ENCODE results near the gene PIP5KL1.
"Not testable (repeated sequence)": the region's sequence is repeated elsewhere in the genome, so short reads cannot be mapped to it uniquely, and the experiment has no call there.

The PIP5KL1 gene

GRCh38 chr9:127884427-127884911 is 46.1 kb downstream of the PIP5KL1 start:
- Histone ChIP-seq H3K4me2 (ENCODE audit: low read length) (peak overlapping the region; percentile 1; the same call in 1 of the 2 replicates), H3K79me2 (ENCODE audit: insufficient read depth, low read length) (no peaks in the 10 kb centered on the region), H3K27ac (ENCODE audit: low read depth, low read length, poor library complexity, severe bottlenecking) (peak overlapping the region; percentile 68), H3K4me3 (ENCODE audit: low read depth, low read length, poor library complexity, severe bottlenecking) (no peak overlapping the region), H3K36me3 (ENCODE audit: insufficient read depth, low read length) (peaks cover 26% of the 10 kb centered on the region), H3K4me1 (ENCODE audit: insufficient read depth, low read length, severe bottlenecking) (peaks cover 34% of the 10 kb centered on the region), H3K9me3 (ENCODE audit: low read length) (no peaks in the 10 kb centered on the region), H2AFZ (ENCODE audit: low read length) (no peak overlapping the region), H3K9ac (ENCODE audit: low read length) (peak overlapping the region; percentile 19; the same call in 1 of the 2 replicates), H3F3A (ENCODE audit: insufficient read depth, low read length) (no peaks in the 10 kb centered on the region), H4K20me1 (ENCODE audit: insufficient read depth, low read length) (no peaks in the 10 kb centered on the region), H3K9me2 (ENCODE audit: low read depth, low read length) (no peaks in the 10 kb centered on the region), H3K27me3 (ENCODE audit: insufficient read depth, low read length) (no peaks in the 10 kb centered on the region)
- TF ChIP-seq EZH2 (IDR thresholded peaks at IDR 0.05; ENCODE audit: borderline replicate concordance, low read length), result no peak
- TF ChIP-seq, protein P1, sequence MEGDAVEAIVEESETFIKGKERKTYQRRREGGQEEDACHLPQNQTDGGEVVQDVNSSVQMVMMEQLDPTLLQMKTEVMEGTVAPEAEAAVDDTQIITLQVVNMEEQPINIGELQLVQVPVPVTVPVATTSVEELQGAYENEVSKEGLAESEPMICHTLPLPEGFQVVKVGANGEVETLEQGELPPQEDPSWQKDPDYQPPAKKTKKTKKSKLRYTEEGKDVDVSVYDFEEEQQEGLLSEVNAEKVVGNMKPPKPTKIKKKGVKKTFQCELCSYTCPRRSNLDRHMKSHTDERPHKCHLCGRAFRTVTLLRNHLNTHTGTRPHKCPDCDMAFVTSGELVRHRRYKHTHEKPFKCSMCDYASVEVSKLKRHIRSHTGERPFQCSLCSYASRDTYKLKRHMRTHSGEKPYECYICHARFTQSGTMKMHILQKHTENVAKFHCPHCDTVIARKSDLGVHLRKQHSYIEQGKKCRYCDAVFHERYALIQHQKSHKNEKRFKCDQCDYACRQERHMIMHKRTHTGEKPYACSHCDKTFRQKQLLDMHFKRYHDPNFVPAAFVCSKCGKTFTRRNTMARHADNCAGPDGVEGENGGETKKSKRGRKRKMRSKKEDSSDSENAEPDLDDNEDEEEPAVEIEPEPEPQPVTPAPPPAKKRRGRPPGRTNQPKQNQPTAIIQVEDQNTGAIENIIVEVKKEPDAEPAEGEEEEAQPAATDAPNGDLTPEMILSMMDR (IDR thresholded peaks at IDR 0.05; ENCODE audit: low read length), result no peak

- Histone ChIP-seq H3F3A (ENCODE audit: insufficient read depth, low read length) (no peaks in the 10 kb centered on the region), H3K27ac (ENCODE audit: low read depth, low read length, poor library complexity, severe bottlenecking) (peak overlapping the region; percentile 68), H3K9ac (ENCODE audit: low read length) (no peak overlapping the region; the same call in 1 of the 2 replicates), H3K27me3 (ENCODE audit: insufficient read depth, low read length) (no peaks in the 10 kb centered on the region; the same call in 1 of the 2 replicates), H3K4me3 (ENCODE audit: low read depth, low read length, poor library complexity, severe bottlenecking) (no peak overlapping the region), H3K79me2 (ENCODE audit: insufficient read depth, low read length) (no peaks in the 10 kb centered on the region), H2AFZ (ENCODE audit: low read length) (no peak overlapping the region), H3K4me1 (ENCODE audit: insufficient read depth, low read length, severe bottlenecking) (peaks cover 34% of the 10 kb centered on the region), H3K9me3 (ENCODE audit: low read length) (no peaks in the 10 kb centered on the region), H3K4me2 (ENCODE audit: low read length) (peak overlapping the region; percentile 1; the same call in 1 of the 2 replicates), H4K20me1 (ENCODE audit: insufficient read depth, low read length) (no peaks in the 10 kb centered on the region), H3K36me3 (ENCODE audit: insufficient read depth, low read length) (peaks cover 25% of the 10 kb centered on the region), H3K9me2 (ENCODE audit: low read depth, low read length) (no peaks in the 10 kb centered on the region)
- no peak for TF ChIP-seq EZH2 (IDR thresholded peaks at IDR 0.05; ENCODE audit: borderline replicate concordance, low read length)
- TF ChIP-seq, protein P1 (IDR thresholded peaks at IDR 0.05; ENCODE audit: low read length), result no peak
Measured at GRCh38 chr9:127883959-127884358, 46.6 kb downstream of the PIP5KL1 start.

DNA sequence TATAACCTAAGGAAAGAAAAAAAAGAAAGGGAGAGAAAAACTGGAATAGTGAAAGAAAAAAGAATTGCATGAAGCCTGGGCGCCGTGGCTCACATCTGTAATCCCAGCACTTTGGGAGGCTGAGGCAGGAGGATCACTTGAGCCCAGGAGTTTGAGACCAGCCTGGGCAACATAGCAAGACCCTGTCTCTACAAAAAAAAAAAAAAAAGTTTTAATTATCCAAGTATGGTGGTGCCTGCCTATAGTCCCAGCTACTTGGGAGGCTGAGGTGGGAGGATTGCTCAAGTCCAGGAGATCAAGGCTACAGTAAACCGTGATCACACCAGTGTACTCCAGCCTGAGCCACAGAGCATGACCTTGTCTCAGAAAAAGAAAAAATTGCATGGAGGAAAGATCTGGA is 48.9 kb downstream of the PIP5KL1 start:
- H3K27me3 ChIP-seq (ENCODE audit: insufficient read depth, low read length); H2AFZ ChIP-seq (ENCODE audit: low read length); H3K79me2 ChIP-seq (ENCODE audit: insufficient read depth, low read length); H3K4me2 ChIP-seq (ENCODE audit: low read length); H3F3A ChIP-seq (ENCODE audit: insufficient read depth, low read length); H3K4me3 ChIP-seq (ENCODE audit: low read depth, low read length, poor library complexity, severe bottlenecking); H4K20me1 ChIP-seq (ENCODE audit: insufficient read depth, low read length); H3K27ac ChIP-seq (ENCODE audit: low read depth, low read length, poor library complexity, severe bottlenecking); H3K9me3 ChIP-seq (ENCODE audit: low read length); H3K36me3 ChIP-seq (ENCODE audit: insufficient read depth, low read length); H3K9me2 ChIP-seq (ENCODE audit: low read depth, low read length); H3K9ac ChIP-seq (ENCODE audit: low read length): not testable (repeated sequence)
- peaks cover 34% of the 10 kb centered on the region for H3K4me1 ChIP-seq (ENCODE audit: insufficient read depth, low read length, severe bottlenecking)

DNA sequence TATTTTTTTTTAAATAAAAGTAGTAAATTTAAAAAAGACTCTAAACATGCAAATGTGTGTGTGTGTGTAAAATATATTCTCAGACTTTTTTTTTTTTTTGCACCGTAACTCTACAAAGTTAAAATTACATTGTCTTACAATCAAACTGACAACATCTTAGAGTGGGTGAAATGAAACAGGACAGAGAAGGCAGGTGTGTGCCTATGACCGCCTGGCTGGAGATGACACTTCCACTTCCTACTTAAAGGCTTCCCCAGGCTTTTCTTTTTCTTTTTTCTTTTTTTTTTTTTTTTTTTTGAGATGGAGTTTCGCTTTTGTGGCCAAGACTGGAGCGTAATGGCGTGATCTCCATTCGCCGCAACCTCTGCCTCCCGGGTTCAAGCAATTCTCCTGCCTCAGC is 50.4 kb downstream of the PIP5KL1 start:
- Histone ChIP-seq H3K4me1 (ENCODE audit: insufficient read depth, low read length, severe bottlenecking) (peaks cover 21% of the 10 kb centered on the region), H3K9me2 (ENCODE audit: low read depth, low read length) (no peaks in the 10 kb centered on the region), H3K27me3 (ENCODE audit: insufficient read depth, low read length) (peaks cover 4% of the 10 kb centered on the region; the same call in 1 of the 2 replicates), H2AFZ (ENCODE audit: low read length) (no peak overlapping the region), H3K36me3 (ENCODE audit: insufficient read depth, low read length) (no peaks in the 10 kb centered on the region; the same call in 1 of the 2 replicates), H4K20me1 (ENCODE audit: insufficient read depth, low read length) (no peaks in the 10 kb centered on the region), H3K4me2 (ENCODE audit: low read length) (no peak overlapping the region), H3F3A (ENCODE audit: insufficient read depth, low read length) (no peaks in the 10 kb centered on the region), H3K79me2 (ENCODE audit: insufficient read depth, low read length) (no peaks in the 10 kb centered on the region), H3K4me3 (ENCODE audit: low read depth, low read length, poor library complexity, severe bottlenecking) (no peak overlapping the region), H3K9me3 (ENCODE audit: low read length) (no peaks in the 10 kb centered on the region), H3K27ac (ENCODE audit: low read depth, low read length, poor library complexity, severe bottlenecking) (no peak overlapping the region), H3K9ac (ENCODE audit: low read length) (no peak overlapping the region)
- TF ChIP-seq, protein P1 (IDR thresholded peaks at IDR 0.05; ENCODE audit: low read length), result no peak
- no peak for TF ChIP-seq EZH2 (IDR thresholded peaks at IDR 0.05; ENCODE audit: borderline replicate concordance, low read length)
